K562 (cell line): ENCODE results near the gene TCEANC2. TPM values are rescaled to one million over a fixed set of nuclear protein-coding genes. Genes with fewer than 3 reads are reported as not detected.

Experiments
- ATAC-seq: fragments of 200-7000 bp; cut with Tn5 transposase; 3 replicates; pipeline ENCODE4 v1.9.1; 2020; ENCODE audit warnings: moderate library complexity
- BruUV-seq: library from RNA; stranded (reverse); fragments of 400-500 nt; replicated peaks from 2 replicates; lab custom pipeline; 2021; lab: Mats Ljungman, UMichigan
- CTCF ChIA-PET: fragments of 300-600 bp; formaldehyde crosslinking; extraction: SDS; loops from one replicate; lab custom pipeline; 2021; ENCODE audit warnings: low intra/inter-chr PET ratio; lab: Yijun Ruan, JAX
- POLR2A ChIA-PET: fragments of 300-600, 350-650 bp; sonication (Branson Sonifier 250); formaldehyde crosslinking; extraction: SDS; loops from one replicate; lab custom pipeline; 2021; ENCODE audit warnings: antibody characterized with exemption, inconsistent platforms; lab: Yijun Ruan, JAX
- DNase-seq, 4 experiments: peaks; one replicate each; pipeline versions ENCODE4 v3.0.0 to v3.0.0-alpha.2; 2011 to 2018; ENCODE audit warnings: low spot score in 3 of 4, mixed read lengths in 3 of 4; ENCODE audit errors: extremely low read depth in 1 of 4
- FAIRE-seq: peaks from 2 replicates; lab custom pipeline; 2011; peaks lifted over from hg19 to GRCh38; lab: Jason Lieb, UNC
- H2AFZ ChIP-seq: 2 replicates; pipeline ENCODE4 v1.6.0; 2011; ENCODE audit warnings: low read depth, low read length, control low read depth, inconsistent platforms
- H3K27ac ChIP-seq: fragments of 200-600 bp; 3 replicates; pipeline ENCODE4 v1.8.0; 2011; ENCODE audit warnings: low read depth, mild to moderate bottlenecking, control low read depth, inconsistent platforms, low read length, moderate library complexity, mixed read lengths; ENCODE audit errors: extremely low read depth
- H3K27me3 ChIP-seq, 2 experiments: fragments of 300-600 bp in 1 of 2; 2 replicates in 1 of 2; 3 replicates in 1 of 2; pipeline versions ENCODE4 v1.6.0 to v1.8.0; 2011; ENCODE audit warnings: inconsistent platforms in 2 of 2, low read length in 2 of 2, mild to moderate bottlenecking in 1 of 2, mixed read lengths in 1 of 2, moderate library complexity in 1 of 2; ENCODE audit not compliant: control insufficient read depth in 2 of 2, insufficient read depth in 2 of 2
- H3K36me3 ChIP-seq: fragments of 300-600 bp; 3 replicates; pipeline ENCODE4 v1.8.0; 2011; ENCODE audit warnings: mild to moderate bottlenecking, low read length, inconsistent platforms; ENCODE audit not compliant: control insufficient read depth, insufficient read depth
- H3K4me1 ChIP-seq, 2 experiments: fragments of 200-600 bp in 1 of 2; replicated peaks in 1 of 2; 2 replicates in 1 of 2; 3 replicates in 1 of 2; pipeline versions ENCODE4 v1.5.1 to v1.8.0; 2011; ENCODE audit warnings: inconsistent platforms in 2 of 2, low read length in 2 of 2, mild to moderate bottlenecking in 1 of 2, mixed read lengths in 1 of 2, moderate library complexity in 1 of 2; ENCODE audit not compliant: control insufficient read depth in 2 of 2, insufficient read depth in 2 of 2
- H3K4me2 ChIP-seq: 2 replicates; pipeline ENCODE4 v1.6.1; 2011; ENCODE audit warnings: low read length, control low read depth, inconsistent platforms, mixed read lengths; ENCODE audit not compliant: insufficient read depth
- H3K4me3 ChIP-seq: fragments of 200-600 bp; sonication (generic), shearing (Covaris generic); 2 replicates; pipeline ENCODE4 v1.5.1; 2016; ENCODE audit warnings: control low read depth, inconsistent platforms
- H3K79me2 ChIP-seq: fragments of 200-600 bp; 3 replicates; pipeline ENCODE4 v1.8.0; 2011; ENCODE audit warnings: low read length, inconsistent platforms; ENCODE audit not compliant: control insufficient read depth, insufficient read depth
- H3K9ac ChIP-seq, 2 experiments: 2 replicates each; pipeline versions ENCODE4 v1.6.0 to v1.6.1; 2011; ENCODE audit warnings: low read depth in 2 of 2, low read length in 2 of 2, control low read depth in 1 of 2, inconsistent platforms in 1 of 2, mild to moderate bottlenecking in 1 of 2, mixed read lengths in 1 of 2; ENCODE audit not compliant: insufficient read depth in 1 of 2
- H3K9me1 ChIP-seq: one replicate; pipeline ENCODE4 v1.6.0; 2011; ENCODE audit warnings: inconsistent platforms, mild to moderate bottlenecking, low read length, moderate library complexity; ENCODE audit not compliant: control insufficient read depth, insufficient read depth
- H3K9me3 ChIP-seq: replicated peaks from 2 replicates; pipeline ENCODE4 v1.5.1; 2011; ENCODE audit warnings: low read depth, low read length, inconsistent platforms; ENCODE audit not compliant: control insufficient read depth, insufficient read depth
- H4K20me1 ChIP-seq: replicated peaks from 2 replicates; pipeline ENCODE4 v1.6.1; 2011; ENCODE audit warnings: low read length, inconsistent platforms, mixed read lengths; ENCODE audit not compliant: control insufficient read depth, insufficient read depth
- CHCHD3 ChIP-seq: fragments of 250-450 bp; sonication (Bioruptor Pico); IDR thresholded peaks from 2 replicates; pipeline ENCODE4 v2.1.2; 2022; ENCODE audit warnings: mild to moderate bottlenecking
- CREB3 ChIP-seq: fragments of 450-650 bp; conservative IDR thresholded peaks from 2 replicates; pipeline ENCODE4 v1.6.1; 2016; ENCODE audit warnings: missing genetic modification characterization, low read depth, mild to moderate bottlenecking, missing compliant biosample characterization, moderate library complexity
- CREM ChIP-seq: IDR thresholded peaks from 2 replicates; pipeline ENCODE4 v1.6.1; 2014; ENCODE audit warnings: antibody characterized with exemption, low read depth
- ETV1 ChIP-seq: fragments of 450-650 bp; conservative IDR thresholded peaks from 2 replicates; pipeline ENCODE4 v1.6.1; 2016; ENCODE audit warnings: missing genetic modification characterization, control low read depth, low read depth, missing compliant biosample characterization
- HSF4 ChIP-seq: fragments of 250-450 bp; sonication (Bioruptor Pico); IDR thresholded peaks from 2 replicates; pipeline ENCODE4 v2.1.2; 2022; ENCODE audit warnings: mild to moderate bottlenecking, moderate library complexity, borderline replicate concordance
- KLF13 ChIP-seq: fragments of 450-650 bp; IDR thresholded peaks from 2 replicates; pipeline ENCODE4 v1.6.1; 2016; ENCODE audit warnings: missing genetic modification characterization, low read depth, mild to moderate bottlenecking, missing compliant biosample characterization, moderate library complexity, borderline replicate concordance
- NELFE ChIP-seq: IDR thresholded peaks from 2 replicates; pipeline ENCODE4 v1.6.1; 2011; ENCODE audit warnings: mild to moderate bottlenecking; ENCODE audit not compliant: insufficient read depth, insufficient read length
- NR3C1 ChIP-seq: sonication (generic); formaldehyde crosslinking; IDR thresholded peaks from 2 replicates; pipeline ENCODE4 v1.8.1; 2022; ENCODE audit warnings: missing genetic modification reagents
- PKNOX1 ChIP-seq: fragments of 450-650 bp; IDR thresholded peaks from 2 replicates; pipeline ENCODE4 v1.6.1; 2016
- RB1 ChIP-seq: fragments of 450-650 bp; IDR thresholded peaks from 2 replicates; pipeline ENCODE4 v1.6.1; 2017; ENCODE audit warnings: low read depth, mild to moderate bottlenecking
- ZBTB11 ChIP-seq, 3 experiments: fragments of 200-800 bp in 1 of 3; fragments of 250-450 bp in 1 of 3; fragments of 450-650 bp in 1 of 3; sonication (Bioruptor Pico) in 1 of 3; sonication (Bioruptor generic) in 1 of 3; formaldehyde crosslinking in 1 of 3; IDR thresholded peaks; 2 replicates each; pipeline versions ENCODE4 v1.6.1 to v1.8.0; 2016 to 2022; ENCODE audit warnings: mild to moderate bottlenecking in 2 of 3, missing genetic modification characterization in 2 of 3, missing compliant biosample characterization in 1 of 3, moderate library complexity in 1 of 3
- ZC3H8 ChIP-seq: fragments of 450-650 bp; IDR thresholded peaks from 2 replicates; pipeline ENCODE4 v1.6.1; 2017
- ZFP91 ChIP-seq: sonication (generic); formaldehyde crosslinking; IDR thresholded peaks from 2 replicates; pipeline ENCODE4 v1.8.0; 2022; ENCODE audit warnings: mild to moderate bottlenecking, missing genetic modification reagents
- ZNF583 ChIP-seq: fragments of 250-450 bp; sonication (Bioruptor Pico); IDR thresholded peaks from 2 replicates; pipeline ENCODE4 v1.4.0; 2020
- ZNF717 ChIP-seq: fragments of 250-450 bp; sonication (Bioruptor Pico); IDR thresholded peaks from 2 replicates; pipeline ENCODE4 v1.5.0; 2021
- WGBS: fragments of 100-300 bp; shearing (Covaris generic); methylation state at CpG from one replicate; pipeline ENCODE4 v1.1.6; 2016; ENCODE audit warnings: low coverage, mixed read lengths; ENCODE audit not compliant: insufficient coverage; ENCODE audit errors: missing lambda C conversion rate; 5-methylcytosine and 5-hydroxymethylcytosine counted together
- in situ Hi-C: fragments of 300-500 bp; cut with MboI; formaldehyde crosslinking; loops from 4 replicates; pipeline ENCODE4 v1.15.0; 2018; ENCODE audit warnings: inconsistent platforms, mixed read lengths
- intact Hi-C: fragments of 100-400 bp; cut with micrococcal nuclease; formaldehyde crosslinking; loops from 2 replicates; pipeline ENCODE4 v1.14.2; 2022
- polyA plus RNA-seq, 8 experiments: library from polyadenylated mRNA; depleted of rRNA in 4 of 8; stranded (reverse) in 5 of 8; unstranded in 3 of 8; fragments of >200 nt; fragmentation: Nextera tagmentation in 2 of 8; fragmentation: Illumina TruSeq in 1 of 8; extraction: Ambion mirVana in 2 of 8; extraction: Trizol in 1 of 8; gene quantifications; 2 replicates each; pipeline versions ENCODE4 v1.2.1 to v1.2.3, GENCODE V29; 2011 to 2014; ENCODE audit warnings: inconsistent platforms in 1 of 8, missing spikeins in 1 of 8
- total RNA-seq, 7 experiments: library from RNA; depleted of rRNA in 6 of 7; stranded (reverse); fragments of >200 nt in 6 of 7; fragmentation: Illumina TruSeq in 2 of 7; extraction: Trizol in 2 of 7; gene quantifications; 2 replicates each; pipeline versions ENCODE4 v1.2.1 to v1.2.3, GENCODE V29; 2011 to 2021; ENCODE audit warnings: low replicate concordance in 1 of 7

The TCEANC2 gene
- total and polyA plus RNA-seq, 9 of the 15 experiments (the other 6 are each of a cell fraction or from before 2014, with no cell fraction given), result 3.3 to 10.2 (median 7.0) TPM

- peaks cover 7% of the 10 kb centered on the region; the same call in 1 of the 2 replicates for H3K9me3 ChIP-seq
- ATAC-seq (no peak), FAIRE-seq (no peak), DNase-seq (no peak)
- no peak overlapping the region for H3K4me2 ChIP-seq
- no peaks in the 10 kb centered on the region for H3K36me3 ChIP-seq
- H2AFZ ChIP-seq, result no peak overlapping the region
- CTCF ChIA-PET, result no interaction called here
- H3K79me2 ChIP-seq, result no peaks in the 10 kb centered on the region
- no TSS peak for BruUV-seq
- peaks cover 0 to 4% of the 10 kb centered on the region in 2 experiments; a peak in 1 of 5 replicates for H3K4me1 ChIP-seq
- H3K9ac ChIP-seq, result peak overlapping the region in 1 of 2 experiments; percentile 22; a peak in 1 of 4 replicates
- no peaks in the 10 kb centered on the region for H3K9me1 ChIP-seq
- intact Hi-C loops (no loop called here), in situ Hi-C loops (no loop called here)
- peaks cover 33 to 66% of the 10 kb centered on the region in 2 experiments for H3K27me3 ChIP-seq
- no peaks in the 10 kb centered on the region for H4K20me1 ChIP-seq
- no peak for TF ChIP-seq NELFE
- no peak for TF ChIP-seq ZFP91 (CRISPR knock-in tag)
- TF ChIP-seq RB1, result no peak
- TF ChIP-seq KLF13 (tag), result no peak
- no peak for TF ChIP-seq CREB3 (tag)
- no peak for TF ChIP-seq ZBTB11 (CRISPR knock-in tag; IDR thresholded peaks at IDR 0.05)
- TF ChIP-seq HSF4 (CRISPR knock-in tag), result no peak
- TF ChIP-seq ZC3H8, result no peak
- TF ChIP-seq CREM, result no peak
- no peak for TF ChIP-seq CHCHD3 (CRISPR knock-in tag)
- no peak for TF ChIP-seq PKNOX1
- no peak for TF ChIP-seq ZNF583 (CRISPR knock-in tag)
- no peak for TF ChIP-seq ETV1 (tag)
- no peak for TF ChIP-seq ZNF717 (CRISPR knock-in tag)
- TF ChIP-seq NR3C1 (CRISPR knock-in tag), result no peak
- H3K4me3 ChIP-seq, result no peak overlapping the region
- no peak overlapping the region for H3K27ac ChIP-seq
- POLR2A ChIA-PET, result interaction anchor here (0.6 to 1.2 kb wide), 6 partner anchors 13 to 1310 kb away, joined by 3 to 4 read pairs (median 3); no protein-coding TSS in a partner anchor
- 3% methylated on average over 4 of the region's 4 CpGs for WGBS
Measured at GRCh38 chr1:54006508-54006907, 46.9 kb upstream of the TCEANC2 start.
